Tibial nerve (tissue), 4 donors: ENCODE data around the gene ZBTB20. TPM values are rescaled to one million over a fixed set of nuclear protein-coding genes. Genes with fewer than 3 reads are reported as not detected.

Experiments
- DNase-seq, 2 donors: peaks; one replicate each; pipeline ENCODE4 v3.0.0-alpha.2; 2019; ENCODE audit warnings: low spot score in 2 of 2
- H3K27ac ChIP-seq, 4 donors: fragments of 200-600 bp; sonication (generic) in 3 of 4; one replicate each; pipeline ENCODE4 v1.5.1; 2017 to 2019; ENCODE audit warnings: mild to moderate bottlenecking in 1 of 4
- H3K27me3 ChIP-seq, 2 donors: fragments of 200-600 bp; sonication (generic) in 1 of 2; one replicate each; pipeline versions ENCODE4 v1.5.1 to v1.6.0; 2017 to 2019
- H3K36me3 ChIP-seq, 3 donors: fragments of 200-600 bp; sonication (generic); one replicate each; pipeline ENCODE4 v1.5.1; 2018 to 2019
- H3K4me1 ChIP-seq, 4 donors: fragments of 200-600 bp; sonication (generic) in 3 of 4; one replicate each; pipeline ENCODE4 v1.5.1; 2017 to 2019
- H3K4me3 ChIP-seq, 4 donors: fragments of 200-600 bp; sonication (generic) in 3 of 4; one replicate each; pipeline ENCODE4 v1.5.1; 2017 to 2019; ENCODE audit warnings: mild to moderate bottlenecking in 1 of 4, moderate library complexity in 1 of 4
- H3K9me3 ChIP-seq, 4 donors: fragments of 200-600 bp; sonication (generic) in 3 of 4; one replicate each; pipeline ENCODE4 v1.5.1; 2017 to 2019
- CTCF ChIP-seq, 5 experiments: fragments of 200-600 bp in 3 of 5; fragments of 450-650 bp in 2 of 5; sonication (generic) in 3 of 5; IDR thresholded peaks; one replicate each; pipeline ENCODE4 v1.5.1; 2016 to 2019; ENCODE audit warnings: antibody characterized with exemption in 5 of 5, mild to moderate bottlenecking in 3 of 5, moderate library complexity in 2 of 5
- EP300 ChIP-seq, 2 donors: sonication (generic); formaldehyde crosslinking; IDR thresholded peaks; one replicate each; pipeline ENCODE4 v1.6.1; 2017; ENCODE audit warnings: antibody characterized with exemption in 2 of 2, mild to moderate bottlenecking in 1 of 2
- POLR2A ChIP-seq, 2 donors: fragments of 450-650 bp; IDR thresholded peaks; one replicate each; pipeline ENCODE4 v1.6.1; 2017; ENCODE audit warnings: antibody characterized with exemption in 2 of 2, mild to moderate bottlenecking in 2 of 2, moderate library complexity in 2 of 2
- WGBS, 2 donors: methylation state at CpG; one replicate each; pipeline ENCODE4 v1.1.5; 2018; 5-methylcytosine and 5-hydroxymethylcytosine counted together
- total RNA-seq, 4 donors: library from RNA; depleted of rRNA; stranded (reverse); fragments of >200 nt; gene quantifications; one replicate each; pipeline ENCODE4 v1.1.0, GENCODE V29; 2016

The ZBTB20 gene
- total RNA-seq, 4 donors from 2014 or later: 63.3 to 127 (median 102) TPM

GRCh38 chr3:114848643-114849350, 298.3 kb downstream of the ZBTB20 start:
- no peaks in the 10 kb centered on the region for H3K27me3 ChIP-seq
- peaks cover 0 to 37% (median 1%) of the 10 kb centered on the region in 4 donors for H3K4me1 ChIP-seq
- no peaks in the 10 kb centered on the region for H3K9me3 ChIP-seq
- H3K4me3 ChIP-seq: no peak overlapping the region
- DNase-seq: no peak
- peak overlapping the region; percentile 23 to 85 (median 66) for H3K27ac ChIP-seq
- WGBS, 2 donors: 91 to 95% methylated on average over 3 of the region's 3 CpGs
- TF ChIP-seq EP300 (IDR thresholded peaks at IDR 0.05): no peak
- no peak for TF ChIP-seq CTCF (IDR thresholded peaks at IDR 0.05)
- no peak for TF ChIP-seq POLR2A (IDR thresholded peaks at IDR 0.05)
- no peaks in the 10 kb centered on the region for H3K36me3 ChIP-seq

GRCh38 chr3:114848082-114848481, 299.0 kb downstream of the ZBTB20 start:
- H3K27me3 ChIP-seq: no peaks in the 10 kb centered on the region
- H3K36me3 ChIP-seq: no peaks in the 10 kb centered on the region
- H3K27ac ChIP-seq: peak overlapping the region; percentile 23 to 85 (median 66)
- H3K9me3 ChIP-seq: no peaks in the 10 kb centered on the region
- no peak for TF ChIP-seq EP300 (IDR thresholded peaks at IDR 0.05)
- TF ChIP-seq POLR2A (IDR thresholded peaks at IDR 0.05): no peak
- no peak for TF ChIP-seq CTCF (IDR thresholded peaks at IDR 0.05)
- peaks cover 0 to 37% (median 1%) of the 10 kb centered on the region in 4 donors for H3K4me1 ChIP-seq
- 52 to 53% methylated on average over 7 of the region's 7 CpGs for WGBS, 2 donors
- H3K4me3 ChIP-seq: no peak overlapping the region
- no peak for DNase-seq

GRCh38 chr3:114847564-114847963, 299.5 kb downstream of the ZBTB20 start:
- no peak overlapping the region for H3K4me3 ChIP-seq
- TF ChIP-seq EP300 (IDR thresholded peaks at IDR 0.05) (no peak), POLR2A (IDR thresholded peaks at IDR 0.05) (no peak), CTCF (IDR thresholded peaks at IDR 0.05) (no peak)
- no peak for DNase-seq
- WGBS, 2 donors: 64 to 72% methylated on average over 2 of the region's 2 CpGs
- H3K4me1 ChIP-seq: peaks cover 0 to 37% (median 1%) of the 10 kb centered on the region in 4 donors
- H3K27ac ChIP-seq: peak overlapping the region; percentile 23 to 85 (median 66)
- no peaks in the 10 kb centered on the region for H3K27me3 ChIP-seq
- H3K9me3 ChIP-seq: no peaks in the 10 kb centered on the region
- H3K36me3 ChIP-seq: no peaks in the 10 kb centered on the region

- 70 to 76% methylated on average over 3 of the region's 3 CpGs for WGBS, 2 donors
- Histone ChIP-seq H3K4me1 (peaks cover 0 to 37% (median 1%) of the 10 kb centered on the region in 4 donors), H3K36me3 (no peaks in the 10 kb centered on the region), H3K9me3 (no peaks in the 10 kb centered on the region), H3K27ac (peak overlapping the region in 3 of 4 donors; percentile 23 to 85 (median 76)), H3K27me3 (no peaks in the 10 kb centered on the region), H3K4me3 (no peak overlapping the region)
- TF ChIP-seq POLR2A (IDR thresholded peaks at IDR 0.05) (no peak), CTCF (IDR thresholded peaks at IDR 0.05) (no peak), EP300 (IDR thresholded peaks at IDR 0.05) (no peak)
- no peak for DNase-seq
Observed at GRCh38 chr3:114846779-114847178, 300.3 kb downstream of the ZBTB20 start.

GRCh38 chr3:114846252-114846651, 300.8 kb downstream of the ZBTB20 start:
- no peaks in the 10 kb centered on the region for H3K36me3 ChIP-seq
- 68 to 80% methylated on average over 1 of the region's 1 CpG for WGBS, 2 donors
- H3K9me3 ChIP-seq: no peaks in the 10 kb centered on the region
- H3K27ac ChIP-seq: peak overlapping the region in 2 of 4 donors; percentile 76 to 85
- peaks cover 0 to 37% (median 1%) of the 10 kb centered on the region in 4 donors for H3K4me1 ChIP-seq
- TF ChIP-seq POLR2A (IDR thresholded peaks at IDR 0.05) (no peak), EP300 (IDR thresholded peaks at IDR 0.05) (no peak), CTCF (IDR thresholded peaks at IDR 0.05) (no peak)
- no peak for DNase-seq
- no peak overlapping the region for H3K4me3 ChIP-seq
- H3K27me3 ChIP-seq: no peaks in the 10 kb centered on the region
